Measurements from ENCODE around the gene SCPEP1.
"Not testable (repeated sequence)": the region's sequence is repeated elsewhere in the genome, so short reads cannot be mapped to it uniquely, and the experiment has no call there.

The SCPEP1 gene

DNA sequence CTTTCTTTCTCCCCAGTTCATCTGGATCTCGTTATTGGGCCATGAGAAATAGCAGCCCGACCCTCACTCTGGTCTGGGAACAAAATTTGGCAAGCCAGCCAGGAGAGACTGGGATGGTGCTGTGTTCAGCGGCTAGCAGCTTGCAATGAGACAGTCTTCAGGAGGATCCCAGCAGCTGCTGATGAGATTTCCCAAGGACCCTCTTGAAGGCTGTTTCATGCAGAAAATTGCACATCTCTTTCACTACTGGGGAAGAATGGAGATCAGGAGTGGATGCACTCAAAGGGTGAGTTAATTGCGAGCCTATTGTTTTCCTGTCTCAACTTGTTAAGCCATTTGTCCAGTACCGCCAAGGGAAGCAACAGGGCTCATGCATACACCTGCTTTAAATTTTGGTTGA, 11.6 kb upstream of the SCPEP1 start:
- Histone ChIP-seq H3K4me3 (ENCODE audit: low read depth in 1 of 2, low read length in 2 of 2) (no peak overlapping the region), H3K9ac (ENCODE audit: low read length) (no peak overlapping the region), H3K36me3 (ENCODE audit: insufficient read depth, low read length) (no peaks in the 10 kb centered on the region), H3K4me1 (ENCODE audit: insufficient read depth, low read length) (no peaks in the 10 kb centered on the region), H3K9me3 (ENCODE audit: low read length) (no peaks in the 10 kb centered on the region), H3K27ac (ENCODE audit: low read depth, low read length) (no peak overlapping the region), H3K27me3 (ENCODE audit: control insufficient read depth in 1 of 2, insufficient read depth in 2 of 2, low read length in 2 of 2) (no peaks in the 10 kb centered on the region)

DNA sequence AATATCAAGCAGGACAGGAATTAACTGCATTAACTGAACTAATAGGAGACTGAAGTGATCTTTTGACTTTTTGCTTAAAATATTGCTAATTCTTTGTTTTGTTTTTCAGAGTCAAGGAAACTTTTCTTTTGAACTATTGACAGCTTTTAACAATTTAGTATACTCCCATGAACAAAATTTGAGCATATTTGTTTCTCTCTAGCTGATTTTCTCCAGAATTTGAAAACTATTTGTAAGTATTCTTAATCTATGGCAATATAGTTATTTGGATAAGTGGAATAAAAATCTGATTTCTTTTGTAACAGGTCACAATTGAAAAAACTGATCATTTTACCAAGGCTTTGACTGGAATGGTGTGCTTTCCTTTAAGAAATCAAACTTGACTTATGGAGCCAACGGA, 7.0 kb upstream of the SCPEP1 start:
- H3K36me3 ChIP-seq (ENCODE audit: insufficient read depth, low read length) = no peaks in the 10 kb centered on the region
- no peak overlapping the region for H3K27ac ChIP-seq (ENCODE audit: low read depth, low read length)
- H3K4me1 ChIP-seq (ENCODE audit: insufficient read depth, low read length) = no peaks in the 10 kb centered on the region
- no peaks in the 10 kb centered on the region for H3K9me3 ChIP-seq (ENCODE audit: low read length)
- no peaks in the 10 kb centered on the region for H3K27me3 ChIP-seq (ENCODE audit: control insufficient read depth in 1 of 2, insufficient read depth in 2 of 2, low read length in 2 of 2)
- no peak overlapping the region for H3K4me3 ChIP-seq (ENCODE audit: low read depth in 1 of 2, low read length in 2 of 2)
- H3K9ac ChIP-seq (ENCODE audit: low read length) = no peak overlapping the region

DNA sequence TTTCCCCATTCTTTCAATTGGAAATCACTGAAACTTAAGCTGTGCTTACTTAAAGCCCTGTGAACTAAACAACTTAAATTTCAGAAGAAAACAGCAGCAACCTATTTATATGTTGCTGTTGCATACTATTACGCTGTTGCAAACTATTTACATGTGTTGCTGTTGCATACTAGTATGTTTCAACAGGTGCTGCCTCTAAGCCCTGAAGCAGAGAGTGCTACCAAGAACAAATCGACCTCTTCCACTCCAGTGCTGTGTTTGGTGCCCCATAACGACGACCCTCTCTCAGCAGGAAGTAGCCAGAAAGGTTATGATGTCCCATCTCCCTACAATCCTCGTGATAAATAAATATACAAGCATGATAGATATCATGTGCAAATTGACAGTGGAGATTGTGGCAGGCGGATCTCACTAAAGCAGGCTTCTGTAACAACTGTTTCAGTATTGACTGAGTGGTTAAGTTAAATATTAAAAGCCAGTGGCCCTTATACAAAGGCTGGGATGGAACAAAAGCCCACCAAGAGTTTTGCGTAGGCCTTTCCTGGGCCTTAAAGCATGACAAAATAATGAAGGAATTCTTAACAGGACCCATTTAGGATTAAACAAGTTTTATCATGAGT, 5.7 kb upstream of the SCPEP1 start:
- no peaks in the 10 kb centered on the region for H3K9me3 ChIP-seq (ENCODE audit: low read length)
- no peaks in the 10 kb centered on the region for H3K36me3 ChIP-seq (ENCODE audit: insufficient read depth, low read length)
- no peak overlapping the region for H3K4me3 ChIP-seq (ENCODE audit: low read depth in 1 of 2, low read length in 2 of 2)
- H3K9ac ChIP-seq (ENCODE audit: low read length) = no peak overlapping the region
- H3K27me3 ChIP-seq (ENCODE audit: control insufficient read depth in 1 of 2, insufficient read depth in 2 of 2, low read length in 2 of 2) = no peaks in the 10 kb centered on the region
- no peaks in the 10 kb centered on the region for H3K4me1 ChIP-seq (ENCODE audit: insufficient read depth, low read length)
- no peak overlapping the region for H3K27ac ChIP-seq (ENCODE audit: low read depth, low read length)

DNA sequence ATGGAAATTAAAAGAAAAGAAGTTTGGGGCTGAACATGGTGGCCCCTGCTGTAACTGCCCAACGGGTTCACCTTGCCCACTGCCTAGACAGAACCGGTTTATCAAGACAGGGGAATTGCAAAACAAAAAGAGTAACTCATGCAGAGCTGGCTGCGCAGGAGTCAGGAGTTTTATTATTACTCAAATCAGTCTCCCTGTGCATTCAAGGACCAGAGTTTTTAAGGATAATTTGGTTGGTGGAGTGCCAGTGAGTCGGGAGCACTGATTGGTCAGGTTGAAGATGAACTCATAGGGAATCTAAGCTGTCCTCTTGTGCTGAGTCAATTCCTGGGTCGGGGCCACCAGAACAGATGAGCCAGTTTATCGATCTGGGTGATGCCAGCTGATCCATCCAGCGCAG, 4.4 kb upstream of the SCPEP1 start:
- Histone ChIP-seq H3K27ac (ENCODE audit: low read depth, low read length) (no peak overlapping the region), H3K4me3 (ENCODE audit: low read depth in 1 of 2, low read length in 2 of 2) (no peak overlapping the region)

DNA sequence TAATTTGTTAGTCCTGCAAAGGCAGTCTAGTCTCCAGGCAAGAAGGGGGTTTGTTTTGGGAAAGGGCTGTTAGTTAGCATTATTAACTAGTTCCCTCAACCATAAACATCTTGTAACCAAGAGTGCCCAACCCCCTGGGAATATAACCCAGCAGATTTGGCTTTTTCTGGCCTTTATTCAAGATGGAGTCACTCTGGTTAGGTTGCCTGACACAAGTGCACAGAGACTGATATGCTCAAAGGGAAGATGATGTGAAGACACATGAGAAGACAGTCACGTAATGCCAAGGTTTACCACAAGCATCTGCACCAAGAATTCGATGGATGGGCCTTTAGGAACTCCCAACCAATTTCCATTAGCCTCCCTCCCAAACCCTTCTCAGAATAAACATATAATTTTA, 3.9 kb upstream of the SCPEP1 start:
- peaks cover 9% of the 10 kb centered on the region for H3K4me1 ChIP-seq (ENCODE audit: insufficient read depth, low read length)
- H3K9ac ChIP-seq (ENCODE audit: low read length) = no peak overlapping the region
- H3K27me3 ChIP-seq (ENCODE audit: control insufficient read depth in 1 of 2, insufficient read depth in 2 of 2, low read length in 2 of 2) = no peaks in the 10 kb centered on the region
- no peaks in the 10 kb centered on the region for H3K36me3 ChIP-seq (ENCODE audit: insufficient read depth, low read length)
- H3K27ac ChIP-seq (ENCODE audit: low read depth, low read length) = no peak overlapping the region
- H3K4me3 ChIP-seq (ENCODE audit: low read depth in 1 of 2, low read length in 2 of 2) = no peak overlapping the region
- H3K9me3 ChIP-seq (ENCODE audit: low read length) = no peaks in the 10 kb centered on the region

More for the DNA sequence above, 4.4 kb upstream of the SCPEP1 start:
- Histone ChIP-seq H3K4me1 (ENCODE audit: insufficient read depth, low read length) (peaks cover 4% of the 10 kb centered on the region), H3K9ac (ENCODE audit: low read length) (no peak overlapping the region), H3K27me3 (ENCODE audit: control insufficient read depth in 1 of 2, insufficient read depth in 2 of 2, low read length in 2 of 2) (no peaks in the 10 kb centered on the region), H3K9me3 (ENCODE audit: low read length) (no peaks in the 10 kb centered on the region), H3K36me3 (ENCODE audit: insufficient read depth, low read length) (no peaks in the 10 kb centered on the region)

DNA sequence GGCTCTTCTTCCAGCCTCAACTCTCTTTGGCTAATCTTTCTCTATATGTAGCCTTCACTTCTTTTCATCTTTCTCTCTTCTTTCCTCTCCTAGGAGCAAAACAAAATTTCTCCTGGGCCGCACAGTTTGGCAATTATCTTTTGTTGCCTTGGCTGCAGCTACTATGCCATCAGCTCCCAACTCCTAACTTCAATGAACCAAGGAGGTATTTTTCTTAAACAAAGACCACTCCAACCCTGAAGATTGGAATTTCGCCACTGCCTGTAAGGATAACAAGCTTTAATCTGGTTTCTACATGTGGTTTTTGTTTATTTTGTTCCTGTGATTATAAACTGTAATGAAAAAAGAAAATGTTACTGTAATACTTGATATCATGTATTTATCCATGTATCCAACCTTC, 2.3 kb upstream of the SCPEP1 start:
- H3K4me1 ChIP-seq (ENCODE audit: insufficient read depth, low read length) = peaks cover 12% of the 10 kb centered on the region
- H3K36me3 ChIP-seq (ENCODE audit: insufficient read depth, low read length) = no peaks in the 10 kb centered on the region
- H3K27me3 ChIP-seq (ENCODE audit: control insufficient read depth in 1 of 2, insufficient read depth in 2 of 2, low read length in 2 of 2) = no peaks in the 10 kb centered on the region
- no peak overlapping the region for H3K4me3 ChIP-seq (ENCODE audit: low read depth in 1 of 2, low read length in 2 of 2)
- no peak overlapping the region for H3K27ac ChIP-seq (ENCODE audit: low read depth, low read length)
- H3K9ac ChIP-seq (ENCODE audit: low read length) = no peak overlapping the region
- no peaks in the 10 kb centered on the region for H3K9me3 ChIP-seq (ENCODE audit: low read length)

DNA sequence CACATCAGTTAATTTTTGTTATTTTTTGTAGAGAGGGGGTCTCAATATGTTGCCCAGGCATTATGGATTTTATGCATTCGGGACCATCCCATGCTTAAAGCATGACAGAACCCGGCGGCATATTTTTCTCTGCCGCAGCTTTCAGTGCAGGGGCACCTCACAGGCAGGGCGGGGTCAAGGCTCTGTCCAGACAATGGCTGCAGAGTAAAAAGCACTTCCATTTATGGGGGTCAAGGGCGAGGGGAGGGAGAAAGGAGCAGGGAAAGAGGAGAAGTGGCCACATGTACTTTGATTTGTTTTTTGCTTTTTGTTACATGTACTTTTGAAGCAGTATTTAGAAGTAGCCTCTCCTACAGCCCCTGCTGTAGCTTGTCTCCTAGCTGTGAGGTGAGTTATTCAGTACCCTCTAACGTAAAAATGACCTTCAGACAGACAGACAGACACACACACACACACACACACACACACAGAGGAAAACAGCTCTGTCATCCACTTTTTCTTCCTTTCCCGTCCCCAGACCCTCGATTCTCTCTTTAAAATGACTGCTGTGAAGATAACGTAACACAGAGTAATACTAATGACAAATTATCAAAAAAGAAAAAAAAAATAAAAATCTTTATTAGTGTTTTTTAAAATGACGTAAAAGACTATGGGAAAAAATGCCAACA, 856 bp upstream of the SCPEP1 start:
- Histone ChIP-seq H3K27ac (ENCODE audit: low read depth, low read length) (peak overlapping the region; percentile 45), H3K9ac (ENCODE audit: low read length) (peak overlapping the region; percentile 49), H3K27me3 (ENCODE audit: control insufficient read depth in 1 of 2, insufficient read depth in 2 of 2, low read length in 2 of 2) (no peaks in the 10 kb centered on the region), H3K9me3 (ENCODE audit: low read length) (no peaks in the 10 kb centered on the region), H3K4me3 (ENCODE audit: low read depth in 1 of 2, low read length in 2 of 2) (peak overlapping the region; percentile 2 to 35), H3K36me3 (ENCODE audit: insufficient read depth, low read length) (peaks cover 2% of the 10 kb centered on the region), H3K4me1 (ENCODE audit: insufficient read depth, low read length) (peaks cover 12% of the 10 kb centered on the region)

DNA sequence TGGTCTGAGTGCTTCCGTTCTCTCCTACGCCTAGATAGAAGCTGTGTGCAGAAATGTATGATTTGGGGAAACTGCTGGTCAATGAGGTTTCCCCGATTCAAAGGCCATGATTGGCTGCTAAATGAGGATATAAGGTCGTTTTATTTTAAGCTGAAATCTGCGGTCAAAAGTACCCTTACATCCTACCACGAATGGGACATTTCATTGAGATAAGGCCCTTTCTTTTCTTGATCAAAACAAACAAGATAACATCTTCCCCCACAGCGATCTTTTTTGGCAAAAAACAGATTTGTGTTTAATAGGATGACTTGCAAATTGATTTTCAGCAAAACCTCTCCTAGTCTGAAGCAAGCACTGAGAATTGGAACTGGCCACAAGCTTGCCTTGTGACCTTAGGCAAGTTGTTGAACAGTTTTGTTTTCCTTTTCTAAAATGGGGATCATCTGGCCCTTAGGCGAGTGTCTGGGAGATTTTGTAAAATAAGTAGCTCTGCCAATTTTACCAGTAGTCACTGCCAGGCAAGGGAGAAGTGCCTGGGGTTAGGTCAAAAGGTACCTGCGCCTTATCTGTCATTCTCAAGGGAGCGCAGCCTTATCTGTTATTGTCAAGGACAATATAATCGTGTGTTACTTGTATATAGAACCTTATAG, 635 bp downstream of the SCPEP1 start:
- peak overlapping the region; percentile 43 to 81 for H3K4me3 ChIP-seq (ENCODE audit: low read depth in 1 of 2, low read length in 2 of 2)
- H3K36me3 ChIP-seq (ENCODE audit: insufficient read depth, low read length) = peaks cover 14% of the 10 kb centered on the region
- H3K9ac ChIP-seq (ENCODE audit: low read length) = peak overlapping the region; percentile 37
- H3K4me1 ChIP-seq (ENCODE audit: insufficient read depth, low read length) = peaks cover 12% of the 10 kb centered on the region
- H3K27me3 ChIP-seq (ENCODE audit: control insufficient read depth in 1 of 2, insufficient read depth in 2 of 2, low read length in 2 of 2) = no peaks in the 10 kb centered on the region
- H3K27ac ChIP-seq (ENCODE audit: low read depth, low read length) = no peak overlapping the region
- H3K9me3 ChIP-seq (ENCODE audit: low read length) = no peaks in the 10 kb centered on the region

DNA sequence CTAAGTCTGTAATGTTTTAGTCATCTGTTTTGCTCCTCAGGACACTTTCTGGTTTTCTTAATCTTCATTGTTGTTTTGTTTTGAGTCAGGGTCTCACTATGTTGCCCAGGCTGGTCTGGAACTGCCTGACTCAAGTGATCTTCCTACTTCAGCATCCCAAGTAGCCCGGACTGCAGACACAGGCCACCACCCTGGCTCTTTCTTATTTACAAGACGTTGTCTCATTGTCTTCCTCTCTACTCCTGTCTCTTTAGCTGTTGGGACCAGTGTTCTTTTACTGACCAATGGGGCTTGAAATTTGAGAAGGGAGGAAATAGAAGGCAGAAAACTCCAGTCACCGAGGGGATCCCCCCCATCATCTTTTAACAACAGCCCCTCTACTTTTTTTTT, 1.2 kb downstream of the SCPEP1 start:
- no peaks in the 10 kb centered on the region for H3K27me3 ChIP-seq (ENCODE audit: control insufficient read depth in 1 of 2, insufficient read depth in 2 of 2, low read length in 2 of 2)
- H3K9ac ChIP-seq (ENCODE audit: low read length) = no peak overlapping the region
- peaks cover 14% of the 10 kb centered on the region for H3K36me3 ChIP-seq (ENCODE audit: insufficient read depth, low read length)
- no peak overlapping the region for H3K27ac ChIP-seq (ENCODE audit: low read depth, low read length)
- peak overlapping the region in 1 of 2 donors; percentile 81 for H3K4me3 ChIP-seq (ENCODE audit: low read depth in 1 of 2, low read length in 2 of 2)
- H3K9me3 ChIP-seq (ENCODE audit: low read length) = no peaks in the 10 kb centered on the region
- peaks cover 12% of the 10 kb centered on the region for H3K4me1 ChIP-seq (ENCODE audit: insufficient read depth, low read length)

DNA sequence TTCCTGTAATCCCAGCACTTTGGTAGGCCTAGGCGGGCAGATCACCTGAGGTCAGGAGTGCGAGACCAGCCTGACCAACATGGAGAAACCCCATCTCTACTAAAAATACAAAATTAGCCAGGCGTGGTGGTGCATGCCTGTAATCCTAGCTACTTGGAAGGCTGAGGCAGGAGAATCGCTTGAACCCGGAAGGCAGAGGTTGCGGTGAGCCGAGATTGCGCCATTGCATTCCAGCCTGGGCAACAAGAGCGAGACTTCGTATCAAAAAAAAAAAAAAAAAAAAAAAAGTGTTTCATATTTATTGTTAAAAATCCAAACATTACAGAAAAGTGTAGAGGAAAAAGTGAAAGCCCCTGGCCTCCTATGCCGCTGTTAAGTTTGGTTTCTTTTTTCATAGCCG, 2.6 kb downstream of the SCPEP1 start:
- H3K9ac ChIP-seq (ENCODE audit: low read length); H3K9me3 ChIP-seq (ENCODE audit: low read length); H3K27me3 ChIP-seq (ENCODE audit: control insufficient read depth in 1 of 2, insufficient read depth in 2 of 2, low read length in 2 of 2); H3K27ac ChIP-seq (ENCODE audit: low read depth, low read length); H3K4me3 ChIP-seq (ENCODE audit: low read depth in 1 of 2, low read length in 2 of 2): not testable (repeated sequence)
- peaks cover 17% of the 10 kb centered on the region for H3K36me3 ChIP-seq (ENCODE audit: insufficient read depth, low read length)
- peaks cover 12% of the 10 kb centered on the region for H3K4me1 ChIP-seq (ENCODE audit: insufficient read depth, low read length)

DNA sequence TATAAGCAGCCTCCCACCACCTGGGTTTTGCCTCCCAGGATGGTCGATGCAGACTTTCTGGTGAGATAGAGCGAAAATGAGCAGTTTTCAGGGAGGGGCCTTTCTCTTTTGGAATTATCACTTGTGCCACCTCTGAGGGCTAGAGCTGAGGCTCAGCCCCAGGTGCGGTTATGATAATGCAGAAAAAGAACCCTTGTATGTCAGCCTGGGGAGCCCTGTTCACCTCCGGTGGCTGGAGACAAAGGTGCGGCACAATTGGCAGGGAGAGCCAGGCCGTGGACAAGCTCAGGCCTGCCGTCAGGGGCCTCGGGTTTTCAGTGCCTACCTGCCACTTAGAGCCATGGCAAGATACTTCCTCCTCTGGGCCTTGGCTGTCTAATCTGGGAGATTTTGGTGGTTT, 4.4 kb downstream of the SCPEP1 start:
- Histone ChIP-seq H3K4me3 (ENCODE audit: low read depth in 1 of 2, low read length in 2 of 2) (no peak overlapping the region), H3K9me3 (ENCODE audit: low read length) (no peaks in the 10 kb centered on the region), H3K36me3 (ENCODE audit: insufficient read depth, low read length) (peaks cover 30% of the 10 kb centered on the region), H3K9ac (ENCODE audit: low read length) (no peak overlapping the region), H3K27me3 (ENCODE audit: control insufficient read depth in 1 of 2, insufficient read depth in 2 of 2, low read length in 2 of 2) (no peaks in the 10 kb centered on the region), H3K4me1 (ENCODE audit: insufficient read depth, low read length) (peaks cover 12% of the 10 kb centered on the region), H3K27ac (ENCODE audit: low read depth, low read length) (no peak overlapping the region)

DNA sequence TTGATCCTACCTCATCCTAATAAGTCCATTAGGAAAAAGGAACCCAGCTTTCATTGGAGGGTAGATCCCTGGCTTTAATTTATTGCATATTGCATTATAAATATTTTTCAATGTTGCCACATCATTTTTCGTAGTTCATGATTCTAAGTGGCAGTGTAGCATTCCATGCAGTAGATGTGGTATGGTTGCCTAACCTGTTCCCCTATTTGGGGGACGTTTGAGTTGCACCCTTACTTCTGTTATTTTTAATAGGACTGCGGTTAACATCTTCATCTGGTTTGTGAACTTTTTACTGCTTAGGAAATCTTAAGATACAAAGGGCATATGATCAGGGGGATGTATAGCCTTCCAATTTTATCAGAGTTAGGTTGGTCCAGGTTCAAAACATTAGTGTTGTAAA, 5.4 kb downstream of the SCPEP1 start:
- Histone ChIP-seq H3K36me3 (ENCODE audit: insufficient read depth, low read length) (peaks cover 40% of the 10 kb centered on the region), H3K4me1 (ENCODE audit: insufficient read depth, low read length) (peaks cover 9% of the 10 kb centered on the region), H3K4me3 (ENCODE audit: low read depth in 1 of 2, low read length in 2 of 2) (no peak overlapping the region), H3K9ac (ENCODE audit: low read length) (no peak overlapping the region), H3K27ac (ENCODE audit: low read depth, low read length) (no peak overlapping the region), H3K9me3 (ENCODE audit: low read length) (no peaks in the 10 kb centered on the region), H3K27me3 (ENCODE audit: control insufficient read depth in 1 of 2, insufficient read depth in 2 of 2, low read length in 2 of 2) (no peaks in the 10 kb centered on the region)
